Measurements from ENCODE around the gene CEACAM1. TPM values are rescaled to one million over a fixed set of nuclear protein-coding genes. Genes with fewer than 3 reads are reported as not detected.

CEACAM1 gene
- total RNA-seq, 1 experiment from 2014 or later, result 1.5 TPM

GRCh38 chr19:42561512-42561911 lies 33.2 kb upstream of the CEACAM1 start:
- peak; percentile 39; the same call in 2 of the 3 replicates for TF ChIP-seq CTCF (conservative IDR thresholded peaks at IDR 0.05)
- peaks cover 3% of the 10 kb centered on the region; the same call in 1 of the 2 replicates for H3K4me1 ChIP-seq (ENCODE audit: insufficient read depth, low read length)
- no peak overlapping the region for H4K91ac ChIP-seq (ENCODE audit: insufficient read length, low read depth, low read length)
- H3K9me3 ChIP-seq (ENCODE audit: control insufficient read depth, low read depth, low read length), result no peaks in the 10 kb centered on the region
- H3K4ac ChIP-seq (ENCODE audit: low read depth, low read length), result no peak overlapping the region
- H2BK12ac ChIP-seq (ENCODE audit: insufficient read length, low read depth, low read length), result no peak overlapping the region
- H3K9ac ChIP-seq (ENCODE audit: extremely low read depth, insufficient read length, low read length), result no peak overlapping the region
- no peak overlapping the region for H3K14ac ChIP-seq (ENCODE audit: insufficient read depth, low read length)
- no peak overlapping the region for H3K18ac ChIP-seq (ENCODE audit: insufficient read length, low read depth, low read length)
- no peak overlapping the region for H4K5ac ChIP-seq (ENCODE audit: insufficient read length, low read depth, low read length)
- H2AFZ ChIP-seq (ENCODE audit: low read length), result no peak overlapping the region
- H4K8ac ChIP-seq (replicated peaks; ENCODE audit: insufficient read length, low read depth, low read length), result no peak overlapping the region
- no peak overlapping the region for H3K23ac ChIP-seq (ENCODE audit: insufficient read length, low read depth, low read length)
- no peaks in the 10 kb centered on the region for H3K79me1 ChIP-seq (ENCODE audit: insufficient read depth, low read depth, low read length, poor library complexity, severe bottlenecking)
- Mint-ChIP-seq H3K27ac (no peak overlapping the region), H3K36me3 (ENCODE audit: insufficient read depth in 1 of 3, low read depth in 3 of 3) (peaks cover 0 to 6% (median 3%) of the 10 kb centered on the region in 3 experiments; a peak in 3 of 7 replicates), H3K4me3 (no peak overlapping the region), H3K9me3 (peaks cover 4 to 10% of the 10 kb centered on the region in 2 experiments; a peak in 3 of 5 replicates), H3K27me3 (ENCODE audit: low read depth) (peaks cover 25% of the 10 kb centered on the region), H3K4me1 (peaks cover 23 to 24% of the 10 kb centered on the region in 2 experiments)
- H3K4me2 ChIP-seq (ENCODE audit: insufficient read depth, insufficient read length, low read length), result no peak overlapping the region
- H2BK15ac ChIP-seq (ENCODE audit: low read depth, low read length), result no peak overlapping the region
- H3K79me2 ChIP-seq (ENCODE audit: insufficient read depth, low read length), result no peaks in the 10 kb centered on the region
- no peaks in the 10 kb centered on the region for H4K20me1 ChIP-seq (ENCODE audit: control insufficient read depth, insufficient read depth, insufficient read length)
- H3K23me2 ChIP-seq (ENCODE audit: insufficient read length, low read depth, low read length, poor library complexity, severe bottlenecking), result no peaks in the 10 kb centered on the region
- no peak overlapping the region for H3K56ac ChIP-seq (ENCODE audit: insufficient read length, low read depth, low read length)
- H2AK5ac ChIP-seq (ENCODE audit: insufficient read length, low read length), result no peak overlapping the region
- H2BK20ac ChIP-seq (ENCODE audit: low read depth, low read length, poor library complexity, severe bottlenecking), result no peak overlapping the region
- no CpG with 5 or more reads among the region's 2 CpGs for WGBS (ENCODE audit: extremely low coverage, insufficient read length, low lambda C conversion rate)
- DNase-seq, result no peak
- no peak overlapping the region for H2BK5ac ChIP-seq (ENCODE audit: insufficient read length, low read length)
- no peak overlapping the region for H2BK120ac ChIP-seq (ENCODE audit: low read depth, low read length, poor library complexity, severe bottlenecking)
- H3K27me3 ChIP-seq (ENCODE audit: insufficient read depth, low read length), result no peaks in the 10 kb centered on the region
- no peak overlapping the region for H3K27ac ChIP-seq (ENCODE audit: insufficient read length, low read depth, low read length)
- H3T11ph ChIP-seq (ENCODE audit: low read length), result no peak overlapping the region
